OCI-LY3 (cell line): Measurements from ENCODE around the gene ABL2.
"Not testable (repeated sequence)": the region's sequence is repeated elsewhere in the genome, so short reads cannot be mapped to it uniquely, and the experiment has no call there.

Experiments
- H2AFZ ChIP-seq: fragments of 200-600, 300-600 bp; shearing (Covaris generic); 2 replicates; pipeline ENCODE4 v1.6.0; 2014; ENCODE audit warnings: antibody characterized with exemption, low read depth, low read length
- H3K27ac ChIP-seq: fragments of 200-600, 300-600 bp; sonication (generic); 2 replicates; pipeline ENCODE4 v1.5.1; 2014; ENCODE audit warnings: mild to moderate bottlenecking, low read length, moderate library complexity, mixed read lengths
- H3K27me3 ChIP-seq: fragments of 200-600, 300-600 bp; sonication (generic); 2 replicates; pipeline ENCODE4 v1.6.1; 2014; ENCODE audit warnings: low read depth, low read length, mixed read lengths
- H3K36me3 ChIP-seq: fragments of 200-600, 300-600 bp; sonication (generic); replicated peaks from 2 replicates; pipeline ENCODE3; 2014; ENCODE audit warnings: low read depth, low read length, mixed read lengths
- H3K4me1 ChIP-seq: fragments of 300-600, 200-600 bp; sonication (generic); 2 replicates; pipeline ENCODE4 v1.6.1; 2014; ENCODE audit warnings: low read length, mixed read lengths
- H3K4me2 ChIP-seq: fragments of 200-600, 300-600 bp; sonication (generic); 2 replicates; pipeline ENCODE4 v1.6.1; 2014; ENCODE audit warnings: low read length, mixed read lengths
- H3K4me3 ChIP-seq: fragments of 300-600, 200-600 bp; sonication (generic); 2 replicates; pipeline ENCODE4 v1.5.1; 2014; ENCODE audit warnings: antibody characterized with exemption, mild to moderate bottlenecking, low read length, moderate library complexity
- H3K79me2 ChIP-seq: fragments of 300-600, 200-600 bp; shearing (Covaris generic); 2 replicates; pipeline ENCODE4 v1.6.1; 2014; ENCODE audit warnings: mild to moderate bottlenecking, low read length, mixed read lengths
- H3K9ac ChIP-seq: fragments of 300-600, 200-600 bp; shearing (Covaris generic); 2 replicates; pipeline ENCODE4 v1.6.0; 2014; ENCODE audit warnings: mild to moderate bottlenecking, low read length, moderate library complexity
- H3K9me3 ChIP-seq: fragments of 200-600, 300-600 bp; shearing (Covaris generic); 2 replicates; pipeline ENCODE4 v1.6.1; 2014; ENCODE audit warnings: low read length, mixed read lengths; ENCODE audit not compliant: insufficient read depth
- H4K20me1 ChIP-seq: fragments of 200-600, 300-600 bp; sonication (generic); 2 replicates; pipeline ENCODE4 v1.6.1; 2016; ENCODE audit warnings: low read length, mixed read lengths; ENCODE audit not compliant: insufficient read depth
- EZH2phosphoT487 ChIP-seq: fragments of 200-600 bp; shearing (Covaris generic); IDR thresholded peaks from 2 replicates; pipeline ENCODE4 v1.6.1; 2018; ENCODE audit warnings: antibody characterized with exemption, mixed run types, low read depth
- TF ChIP-seq, protein P1 (sequence below): fragments of 200-600, 300-600 bp; sonication (generic); IDR thresholded peaks from 2 replicates; pipeline ENCODE4 v1.5.1; 2014; ENCODE audit warnings: antibody characterized with exemption, low read length, low read depth

Gene ABL2

DNA sequence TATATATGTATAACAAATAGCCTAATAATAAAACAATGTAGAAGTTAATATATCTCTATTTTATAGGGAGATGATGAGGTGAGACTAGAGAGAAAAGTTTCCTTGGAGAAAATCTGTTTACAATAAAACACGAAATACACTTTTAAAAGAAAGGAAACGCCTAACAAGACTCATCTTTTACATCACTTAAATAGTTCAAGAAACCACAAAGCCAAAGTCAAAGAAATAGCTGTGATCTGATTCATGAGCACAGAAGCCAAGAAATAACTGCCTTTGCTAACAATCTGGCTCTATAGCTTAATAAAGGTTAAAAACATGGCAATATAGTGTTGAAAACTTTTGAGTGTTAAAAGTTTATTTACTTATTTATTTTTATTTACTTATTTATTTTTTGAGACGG is 86.2 kb downstream of the ABL2 start:
- Histone ChIP-seq H3K4me2 (no peak overlapping the region), H4K20me1 (0 out of 2 replicates have a peak, but pooled peaks cover 3% of the 10 kb centered on the region), H3K9ac (no peak overlapping the region), H3K79me2 (0 out of 2 replicates have a peak, but pooled peaks cover 7% of the 10 kb centered on the region), H3K36me3 (no peaks in the 10 kb centered on the region), H3K4me1 (peaks cover 5% of the 10 kb centered on the region), H2AFZ (no peak overlapping the region), H3K4me3 (no peak overlapping the region), H3K9me3 (no peaks in the 10 kb centered on the region), H3K27ac (no peak overlapping the region), H3K27me3 (no peaks in the 10 kb centered on the region)
- TF ChIP-seq, protein P1, sequence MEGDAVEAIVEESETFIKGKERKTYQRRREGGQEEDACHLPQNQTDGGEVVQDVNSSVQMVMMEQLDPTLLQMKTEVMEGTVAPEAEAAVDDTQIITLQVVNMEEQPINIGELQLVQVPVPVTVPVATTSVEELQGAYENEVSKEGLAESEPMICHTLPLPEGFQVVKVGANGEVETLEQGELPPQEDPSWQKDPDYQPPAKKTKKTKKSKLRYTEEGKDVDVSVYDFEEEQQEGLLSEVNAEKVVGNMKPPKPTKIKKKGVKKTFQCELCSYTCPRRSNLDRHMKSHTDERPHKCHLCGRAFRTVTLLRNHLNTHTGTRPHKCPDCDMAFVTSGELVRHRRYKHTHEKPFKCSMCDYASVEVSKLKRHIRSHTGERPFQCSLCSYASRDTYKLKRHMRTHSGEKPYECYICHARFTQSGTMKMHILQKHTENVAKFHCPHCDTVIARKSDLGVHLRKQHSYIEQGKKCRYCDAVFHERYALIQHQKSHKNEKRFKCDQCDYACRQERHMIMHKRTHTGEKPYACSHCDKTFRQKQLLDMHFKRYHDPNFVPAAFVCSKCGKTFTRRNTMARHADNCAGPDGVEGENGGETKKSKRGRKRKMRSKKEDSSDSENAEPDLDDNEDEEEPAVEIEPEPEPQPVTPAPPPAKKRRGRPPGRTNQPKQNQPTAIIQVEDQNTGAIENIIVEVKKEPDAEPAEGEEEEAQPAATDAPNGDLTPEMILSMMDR, result no peak
- TF ChIP-seq EZH2phosphoT487, result no peak

DNA sequence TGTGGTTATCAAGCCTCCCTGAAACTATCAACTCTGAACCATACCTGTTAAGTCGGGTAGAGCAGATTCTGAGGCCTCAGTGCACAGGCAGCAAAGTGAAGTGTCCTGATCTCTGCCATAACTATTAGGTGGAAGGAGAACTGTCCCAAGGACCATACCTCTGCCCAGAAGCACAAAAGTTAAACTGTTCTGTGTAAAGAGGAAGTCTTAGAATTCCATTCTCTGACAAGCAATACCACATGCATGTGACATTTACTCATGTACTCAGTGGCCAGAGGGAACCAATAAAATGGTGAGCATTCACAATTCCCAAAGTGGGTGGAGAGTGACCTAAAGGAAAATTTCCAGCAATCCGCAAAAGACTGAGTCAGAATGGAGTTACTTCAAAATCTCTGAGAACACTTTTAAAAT is 86.6 kb downstream of the ABL2 start:
- H3K4me2 ChIP-seq, result no peak overlapping the region
- H3K79me2 ChIP-seq, result peaks cover 9% of the 10 kb centered on the region; the same call in 1 of the 2 replicates

DNA sequence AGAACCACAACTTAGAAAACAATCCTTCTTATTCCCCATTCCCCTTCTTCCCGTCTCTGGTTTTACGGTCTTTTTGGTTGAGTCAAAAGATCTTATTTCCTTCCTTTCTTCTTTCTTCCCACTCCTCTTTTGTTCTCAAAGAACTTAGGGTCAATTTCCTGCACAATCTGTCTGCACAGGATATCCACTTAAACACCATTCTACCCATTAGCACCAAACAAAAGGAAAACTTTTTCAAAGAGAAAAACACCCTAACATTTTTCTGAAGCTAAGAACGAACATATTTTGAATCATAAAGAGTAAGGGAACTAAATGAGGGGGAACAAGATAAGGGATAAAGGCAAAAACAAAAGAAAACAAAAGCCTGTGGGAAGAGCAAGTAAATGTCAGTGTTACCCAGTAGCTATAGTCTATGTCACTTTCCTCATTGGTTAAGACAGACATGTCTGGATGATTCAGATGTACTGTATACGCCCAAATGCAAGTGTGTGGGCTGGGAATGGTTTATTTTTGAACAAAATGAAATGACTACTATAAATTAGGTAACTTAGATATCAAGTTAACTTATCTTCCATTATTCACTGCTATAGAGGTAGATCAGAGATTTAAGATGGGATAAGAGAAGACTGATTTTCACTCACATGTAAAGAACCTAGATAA is 87.8 kb downstream of the ABL2 start:
- H2AFZ ChIP-seq, result no peak overlapping the region
- no peaks in the 10 kb centered on the region for H3K9me3 ChIP-seq
- peaks cover 14% of the 10 kb centered on the region; the same call in 1 of the 2 replicates for H3K79me2 ChIP-seq
- H3K27ac ChIP-seq, result no peak overlapping the region
- H3K9ac ChIP-seq, result no peak overlapping the region
- H3K4me1 ChIP-seq, result peaks cover 5% of the 10 kb centered on the region
- no peaks in the 10 kb centered on the region for H3K36me3 ChIP-seq
- no peak for TF ChIP-seq EZH2phosphoT487
- TF ChIP-seq, protein P1, result no peak
- no peaks in the 10 kb centered on the region for H3K27me3 ChIP-seq
- no peak overlapping the region for H3K4me3 ChIP-seq
- H4K20me1 ChIP-seq, result 0 out of 2 replicates have a peak, but pooled peaks cover 3% of the 10 kb centered on the region
- no peak overlapping the region for H3K4me2 ChIP-seq

More for the DNA sequence above, 86.6 kb downstream of the ABL2 start:
- Histone ChIP-seq H3K36me3 (no peaks in the 10 kb centered on the region), H3K27ac (no peak overlapping the region), H3K9me3 (no peaks in the 10 kb centered on the region), H3K4me1 (peaks cover 5% of the 10 kb centered on the region), H3K9ac (no peak overlapping the region), H3K27me3 (no peaks in the 10 kb centered on the region), H4K20me1 (0 out of 2 replicates have a peak, but pooled peaks cover 3% of the 10 kb centered on the region), H3K4me3 (no peak overlapping the region), H2AFZ (no peak overlapping the region)
- TF ChIP-seq, protein P1, result no peak
- TF ChIP-seq EZH2phosphoT487, result no peak

DNA sequence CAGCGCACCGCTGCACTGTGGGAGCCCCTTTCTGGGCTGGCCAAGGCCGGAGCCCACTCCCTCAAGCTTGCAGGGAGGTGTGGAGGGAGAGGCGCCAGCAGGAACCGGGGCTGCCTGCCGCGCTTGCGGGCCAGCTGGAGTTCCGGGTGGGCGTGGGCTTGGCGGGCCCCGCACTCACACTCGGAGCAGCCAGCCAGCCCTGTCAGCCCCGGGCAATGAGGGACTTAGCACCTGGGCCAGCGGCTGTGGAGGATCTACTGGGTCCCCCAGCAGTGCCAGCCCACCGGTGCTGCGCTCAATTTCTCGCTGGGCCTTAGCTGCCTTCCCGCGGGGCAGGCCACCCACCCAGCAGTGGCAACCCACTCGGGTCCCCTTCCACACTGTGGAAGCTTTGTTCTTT is 90.7 kb downstream of the ABL2 start:
- H3K36me3 ChIP-seq, H3K4me1 ChIP-seq, H4K20me1 ChIP-seq, H2AFZ ChIP-seq, H3K4me3 ChIP-seq, H3K9me3 ChIP-seq, H3K9ac ChIP-seq, H3K27ac ChIP-seq, H3K27me3 ChIP-seq, H3K4me2 ChIP-seq: not testable (repeated sequence)
- peaks cover 14% of the 10 kb centered on the region; the same call in 1 of the 2 replicates for H3K79me2 ChIP-seq
